AG08395 (cell line): Measurements from ENCODE around the gene HOXA6.

Experiments
- DNase-seq: peaks from one replicate; pipeline ENCODE4 v3.0.0; 2012; ENCODE audit warnings: mixed read lengths, low spot score

HOXA6 gene

GRCh38 chr7:27149842-27150567 is 2.4 kb upstream of the HOXA6 start:
- DNase-seq: no peak

GRCh38 chr7:27148756-27149641 is 1.4 kb upstream of the HOXA6 start:
- DNase-seq: peak; percentile 31

DNA sequence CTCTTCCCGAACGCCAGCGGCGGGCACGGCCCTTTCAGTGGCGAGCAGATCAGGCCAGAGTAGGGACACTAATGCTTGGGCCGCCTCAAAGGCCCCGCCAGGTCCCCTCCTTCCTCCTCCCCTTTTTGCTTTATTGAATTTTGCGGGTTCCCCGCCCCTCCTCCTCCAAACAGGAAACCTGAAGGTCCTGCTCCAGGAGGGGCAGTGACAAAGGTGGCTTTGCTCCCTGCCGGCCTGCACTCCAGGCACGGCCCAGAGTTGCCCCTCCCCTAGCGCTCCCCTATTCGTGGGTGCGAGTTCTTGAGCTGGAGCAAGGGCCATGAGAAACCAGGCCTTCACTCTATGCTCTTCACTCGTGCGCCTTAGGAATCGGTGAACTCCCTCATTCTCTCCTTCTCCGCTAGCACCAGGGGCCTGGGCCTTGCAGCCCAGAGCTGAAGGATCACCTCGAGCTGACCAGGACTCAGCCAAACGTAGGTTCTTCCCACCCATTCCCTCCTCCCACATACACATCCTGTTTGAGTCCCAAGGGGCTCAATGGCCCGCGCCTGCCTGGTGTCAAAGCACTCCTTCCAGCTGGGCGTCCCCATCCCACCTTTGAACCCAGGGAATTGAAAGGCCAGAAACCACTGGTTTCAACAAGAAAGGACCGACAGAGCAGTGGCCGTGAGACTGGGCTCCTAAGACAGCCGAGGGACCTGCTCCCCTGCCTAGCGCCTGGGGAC is 619 bp upstream of the HOXA6 start:
- DNase-seq: peak; percentile 31

- DNase-seq: no peak
Observed at GRCh38 chr7:27146491-27147198, 929 bp downstream of the HOXA6 start.

GRCh38 chr7:27145914-27146412 is 1.6 kb downstream of the HOXA6 start:
- no peak for DNase-seq

- DNase-seq: no peak
Observed at GRCh38 chr7:27145165-27145913, 2.2 kb downstream of the HOXA6 start.

DNA sequence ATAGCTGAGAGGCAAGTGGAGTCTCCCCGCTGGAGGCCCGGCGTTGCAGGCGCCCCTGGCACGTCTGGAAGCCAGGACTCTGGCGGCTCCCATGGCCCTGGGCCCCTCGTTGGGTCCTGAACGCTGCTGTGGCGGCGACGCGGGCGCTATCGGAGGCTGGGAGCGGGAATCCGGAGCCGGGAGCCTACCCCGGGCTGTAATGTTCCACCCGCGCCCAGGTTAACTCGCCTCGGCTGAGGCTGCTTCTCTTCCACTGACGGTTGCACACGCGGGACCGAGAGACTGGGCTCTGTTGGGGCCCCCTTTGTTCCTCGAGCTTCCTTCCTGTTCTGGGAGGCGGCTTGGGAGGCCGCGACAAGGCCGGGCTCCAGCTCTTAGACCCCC is 2.8 kb downstream of the HOXA6 start:
- no peak for DNase-seq

DNA sequence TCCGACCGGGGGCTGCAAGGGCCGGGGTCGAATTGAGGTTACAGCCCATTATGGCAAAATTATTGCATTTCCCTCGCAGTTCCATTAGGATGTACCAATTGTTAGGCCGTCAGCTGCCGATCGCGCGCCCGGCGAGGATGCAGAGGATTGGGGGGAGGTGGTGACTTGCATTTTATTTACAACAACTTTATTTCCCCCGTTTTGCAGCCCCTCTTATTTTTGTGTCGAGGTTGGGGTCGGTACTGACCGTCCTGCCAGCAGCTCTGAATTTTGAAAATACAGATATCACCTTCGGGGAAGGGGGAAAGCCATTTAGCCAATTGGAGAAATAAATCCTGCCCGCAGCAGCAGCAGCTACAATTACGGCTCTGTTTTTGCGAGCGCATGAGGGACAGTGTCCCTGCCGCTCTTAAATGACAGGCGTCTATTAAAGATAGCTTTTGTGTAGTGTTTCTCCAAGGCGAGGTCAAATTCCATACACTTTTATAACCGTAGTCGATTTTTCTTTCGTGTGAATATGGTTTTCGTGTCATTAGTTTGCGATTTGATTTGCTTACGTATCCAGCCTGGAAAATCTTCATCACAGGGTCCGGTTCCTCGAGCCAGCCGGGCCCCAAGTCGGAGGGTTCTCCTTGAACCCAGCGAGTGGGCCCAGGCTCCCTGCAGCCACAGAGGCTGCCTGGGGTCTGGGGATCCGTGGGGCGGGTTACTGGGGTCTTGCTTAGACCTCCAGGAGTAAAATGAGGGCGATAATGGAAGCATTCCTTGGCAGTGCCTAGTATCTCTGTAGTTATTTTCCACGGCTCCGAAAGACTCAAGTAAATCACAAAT is 3.4 kb downstream of the HOXA6 start:
- DNase-seq: no peak

DNA sequence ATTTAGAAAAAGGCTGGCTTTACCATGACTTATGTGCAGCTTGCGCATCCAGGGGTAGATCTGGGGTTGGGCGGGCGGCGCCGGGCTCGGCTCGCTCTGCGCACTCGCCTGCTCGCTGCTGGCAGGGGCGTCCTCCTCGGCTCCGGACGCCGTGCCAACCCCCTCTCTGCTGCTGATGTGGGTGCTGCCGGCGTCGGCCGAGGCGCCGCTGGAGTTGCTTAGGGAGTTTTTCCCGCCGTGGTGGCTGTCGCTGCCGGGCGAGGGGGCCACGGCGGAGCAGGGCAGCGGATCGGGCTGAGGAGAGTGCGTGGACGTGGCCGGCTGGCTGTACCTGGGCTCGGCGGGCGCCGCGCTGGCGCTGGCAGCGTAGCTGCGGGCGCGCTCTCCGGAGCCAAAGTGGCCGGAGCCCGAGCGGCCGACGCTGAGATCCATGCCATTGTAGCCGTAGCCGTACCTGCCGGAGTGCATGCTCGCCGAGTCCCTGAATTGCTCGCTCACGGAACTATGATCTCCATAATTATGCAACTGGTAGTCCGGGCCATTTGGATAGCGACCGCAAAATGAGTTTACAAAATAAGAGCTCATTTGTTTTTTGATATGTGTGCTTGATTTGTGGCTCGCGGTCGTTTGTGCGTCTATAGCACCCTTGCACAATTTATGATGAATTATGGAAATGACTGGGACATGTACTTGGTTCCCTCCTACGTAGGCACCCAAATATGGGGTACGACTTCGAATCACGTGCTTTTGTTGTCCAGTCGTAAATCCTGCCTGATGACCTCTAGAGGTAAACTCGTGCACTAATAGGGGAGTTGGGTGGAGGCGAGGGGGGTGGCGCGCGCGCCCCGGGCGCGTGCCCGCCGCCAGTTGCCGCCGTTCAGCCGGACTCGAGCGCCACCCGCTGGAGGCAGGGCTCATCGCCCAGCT is 4.3 kb downstream of the HOXA6 start, which contains the start of gene HOXA5:
Gene HOXA5, minus strand, starts transcription at position 659 of the 927 bp plus-strand sequence. Its CDS starts 74 bp downstream, at position 585.
- DNase-seq: no peak

DNA sequence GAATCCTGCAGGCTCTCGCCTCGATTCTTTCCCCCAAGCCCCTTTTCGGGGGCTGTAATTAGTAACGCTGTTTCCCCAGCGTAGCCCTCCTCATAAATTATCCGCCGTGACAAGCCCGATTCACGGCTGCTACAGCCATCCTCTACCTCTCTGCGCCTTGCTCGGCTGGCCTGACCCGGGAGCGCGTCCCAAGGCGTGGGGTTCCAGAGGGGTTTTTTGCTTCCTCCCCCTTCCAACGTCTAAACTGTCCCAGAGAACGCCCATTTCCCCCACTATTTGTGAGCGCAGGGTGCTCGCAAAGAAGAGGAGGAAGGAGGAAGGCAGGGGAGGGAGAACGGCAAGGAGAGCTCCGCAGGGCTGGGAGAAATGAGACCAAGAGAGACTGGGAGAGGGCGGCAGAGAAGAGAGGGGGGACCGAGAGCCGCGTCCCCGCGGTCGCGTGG is 5.0 kb downstream of the HOXA6 start:
- no peak for DNase-seq

DNA sequence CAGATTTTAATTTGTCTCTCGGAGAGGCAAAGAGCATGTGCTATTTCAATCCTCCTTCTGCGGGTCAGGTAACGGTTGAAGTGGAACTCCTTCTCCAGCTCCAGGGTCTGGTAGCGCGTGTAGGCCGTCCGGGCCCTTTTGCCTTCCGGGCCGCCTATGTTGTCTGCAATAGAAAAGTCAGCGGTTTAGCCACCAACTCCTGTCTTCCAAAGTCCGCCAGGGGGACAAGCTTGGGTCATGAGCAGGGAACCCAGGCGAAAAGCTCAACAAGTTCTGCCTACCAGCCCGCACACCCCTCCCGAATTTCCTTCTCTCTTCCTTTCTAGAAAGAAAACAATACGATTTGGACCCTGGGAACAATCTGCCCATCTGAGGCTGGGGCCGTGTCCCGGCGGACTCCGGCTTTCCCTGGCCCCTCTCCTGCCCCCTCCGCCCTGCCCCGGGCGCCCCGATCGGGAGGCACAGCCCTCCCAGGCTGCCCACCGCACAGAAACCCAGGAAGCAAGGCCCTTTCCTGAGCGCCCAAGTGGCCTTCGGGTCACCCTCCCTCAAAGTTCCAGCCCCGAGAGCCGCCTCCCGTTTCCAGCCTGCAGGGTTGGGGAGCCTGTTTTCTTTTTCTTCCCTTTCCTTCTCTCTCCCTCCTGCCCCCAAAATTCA is 5.5 kb downstream of the HOXA6 start:
- DNase-seq: no peak

- no peak for DNase-seq
Observed at GRCh38 chr7:27141137-27141922, 6.2 kb downstream of the HOXA6 start.

DNA sequence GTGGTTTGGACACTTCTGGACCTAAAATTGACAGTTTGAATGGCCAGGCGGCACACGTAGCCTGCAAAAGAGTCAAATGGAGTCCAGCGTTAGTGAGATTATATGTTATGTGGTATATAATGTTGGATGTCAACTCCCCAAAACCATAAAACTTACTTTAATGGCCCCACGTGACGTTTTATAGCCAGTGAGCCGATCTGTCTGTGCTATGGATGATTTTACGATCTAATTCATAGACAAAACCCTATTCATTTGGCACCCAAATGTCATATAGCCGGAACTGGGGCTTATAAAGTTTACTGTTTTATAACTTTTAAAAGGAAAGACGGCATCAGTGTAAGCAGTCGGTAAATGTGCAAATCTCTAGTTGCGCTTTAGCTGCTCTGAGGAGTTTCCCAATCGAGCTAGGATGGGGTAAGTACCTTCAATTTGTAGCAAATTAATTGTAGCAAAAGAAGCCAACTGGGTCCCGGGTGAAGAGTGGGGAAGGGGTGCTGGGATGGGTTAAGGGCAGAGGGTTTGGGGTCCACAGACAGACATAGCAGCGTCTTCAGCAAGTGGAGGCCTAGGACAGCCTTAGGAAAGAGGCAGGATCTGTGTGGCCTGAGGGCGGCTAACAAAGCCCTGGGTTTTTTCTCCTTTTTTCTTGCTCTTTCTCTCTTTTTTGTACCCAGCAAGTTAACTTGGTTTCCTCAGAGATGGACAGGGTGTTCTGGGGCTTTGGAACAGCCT is 7.3 kb downstream of the HOXA6 start:
- no peak for DNase-seq

DNA sequence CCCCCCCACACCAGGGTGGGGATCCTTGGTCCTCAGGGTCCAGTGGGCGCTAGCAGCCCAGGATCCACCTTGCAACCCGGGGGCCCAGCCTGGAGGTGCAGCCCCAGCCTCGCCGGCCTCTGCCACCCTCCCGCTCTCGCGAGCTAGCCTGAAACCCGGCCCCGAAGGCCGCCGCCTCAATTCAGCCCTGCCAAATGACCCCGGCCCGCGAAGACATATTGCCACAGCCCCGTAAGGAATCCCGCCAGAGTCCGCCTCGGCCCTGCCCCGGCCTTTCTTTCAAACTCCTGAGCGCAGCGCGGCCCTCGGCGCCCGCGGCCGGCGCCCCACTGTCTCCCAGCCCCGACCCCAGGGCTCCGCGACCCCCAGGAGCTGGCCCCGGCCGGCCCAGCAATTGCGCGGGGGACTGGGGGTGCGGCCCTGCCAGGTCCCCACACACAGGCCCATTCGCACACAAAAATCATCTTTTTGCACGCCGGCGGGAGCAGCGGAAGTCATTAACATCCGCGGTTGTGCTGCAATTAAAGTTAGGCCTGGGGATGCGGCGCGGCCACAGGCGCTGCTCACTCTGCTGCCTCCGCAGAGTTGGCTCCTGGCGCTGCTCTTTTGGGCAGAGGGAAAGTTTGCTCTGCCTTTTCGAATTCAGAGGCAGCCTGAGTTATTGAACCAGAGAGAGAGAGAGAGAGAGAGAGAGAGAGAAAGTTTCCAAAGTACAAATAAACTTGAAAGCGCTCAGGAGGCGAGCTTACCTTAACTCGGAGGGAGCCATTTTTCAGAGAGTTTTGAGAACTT is 8.0 kb downstream of the HOXA6 start:
- DNase-seq: no peak

DNA sequence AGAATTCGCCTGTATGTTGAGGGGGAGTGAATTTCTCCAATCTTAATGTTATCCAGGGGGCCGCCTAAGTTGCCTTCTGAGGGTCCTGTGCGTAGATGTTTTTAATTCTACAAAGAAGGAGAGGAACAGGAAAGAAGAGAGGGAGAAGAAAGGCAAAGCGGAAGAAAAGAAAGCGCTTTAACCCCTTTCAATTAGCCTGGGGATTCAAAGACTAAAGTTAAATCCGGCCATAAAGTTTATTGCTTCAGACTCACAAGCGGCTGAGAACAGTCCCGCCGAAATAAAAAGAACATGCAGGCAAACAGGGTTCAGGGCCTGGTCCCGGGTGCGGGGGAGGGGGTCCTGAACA is 8.6 kb downstream of the HOXA6 start:
- no peak for DNase-seq

- no peak for DNase-seq
Observed at GRCh38 chr7:27138472-27138871, 9.1 kb downstream of the HOXA6 start.
